OCI-LY7 (cell line): ENCODE results near the gene TRAPPC12. TPM values are rescaled to one million over a fixed set of nuclear protein-coding genes. Genes with fewer than 3 reads are reported as not detected.

Experiments
- BruUV-seq: library from RNA; stranded (reverse); fragments of 400-500 nt; replicated peaks from 2 replicates; lab custom pipeline; 2021; lab: Mats Ljungman, UMichigan
- CTCF ChIA-PET: fragments of 300-600 bp; sonication (Branson Sonifier 250); formaldehyde crosslinking; loops from one replicate; lab custom pipeline; 2022; ENCODE audit warnings: antibody characterized with exemption; ENCODE audit not compliant: unreplicated experiment; lab: Charles Lee
- POLR2A ChIA-PET: fragments of 300-600 bp; sonication (Branson Sonifier 250); formaldehyde crosslinking; loops from one replicate; lab custom pipeline; 2022; ENCODE audit warnings: antibody characterized with exemption; lab: Charles Lee
- DNase-seq: peaks from one replicate; pipeline ENCODE4 v3.0.0-alpha.2; 2015; ENCODE audit warnings: low spot score
- H2AFZ ChIP-seq: fragments of 200-600 bp; sonication (generic), shearing (Covaris generic); 2 replicates; pipeline ENCODE4 v1.6.1; 2014; ENCODE audit warnings: mild to moderate bottlenecking, antibody characterized with exemption, low read length, moderate library complexity
- H3K27ac ChIP-seq: fragments of 200-600 bp; sonication (generic); 2 replicates; pipeline ENCODE4 v1.5.1; 2014; ENCODE audit warnings: mixed run types, low read depth, mild to moderate bottlenecking, moderate library complexity, low read length, inconsistent platforms; ENCODE audit not compliant: poor library complexity, severe bottlenecking
- H3K36me3 ChIP-seq: fragments of 200-600 bp; sonication (generic); 2 replicates; pipeline ENCODE4 v1.6.1; 2014; ENCODE audit warnings: mild to moderate bottlenecking, antibody characterized with exemption, low read length, moderate library complexity, mixed read lengths; ENCODE audit not compliant: insufficient read depth
- H3K4me1 ChIP-seq: fragments of 200-600 bp; sonication (generic); 2 replicates; pipeline ENCODE4 v1.5.1; 2014; ENCODE audit warnings: mild to moderate bottlenecking, low read length; ENCODE audit not compliant: insufficient read depth, poor library complexity, severe bottlenecking
- H3K4me2 ChIP-seq: fragments of 200-600 bp; sonication (generic); 2 replicates; pipeline ENCODE4 v1.6.1; 2014; ENCODE audit warnings: mild to moderate bottlenecking, low read length
- H3K4me3 ChIP-seq: fragments of 200-600 bp; sonication (generic); 2 replicates; pipeline ENCODE4 v1.5.1; 2014; ENCODE audit warnings: mild to moderate bottlenecking, low read depth, low read length; ENCODE audit not compliant: poor library complexity, severe bottlenecking
- H3K79me2 ChIP-seq: fragments of 200-600 bp; sonication (generic); 2 replicates; pipeline ENCODE4 v1.6.1; 2016; ENCODE audit warnings: low read depth, mild to moderate bottlenecking, low read length, moderate library complexity, mixed read lengths; ENCODE audit not compliant: insufficient read depth
- H3K9me2 ChIP-seq: fragments of 200-600 bp; sonication (generic); 2 replicates; pipeline ENCODE4 v1.6.1; 2016; ENCODE audit warnings: mild to moderate bottlenecking, low read length, mixed read lengths; ENCODE audit not compliant: insufficient read depth
- H3K9me3 ChIP-seq: fragments of 200-600 bp; sonication (generic); 2 replicates; pipeline ENCODE4 v1.6.1; 2014; ENCODE audit warnings: mild to moderate bottlenecking, mixed run types, low read length, mixed read lengths
- H4K20me1 ChIP-seq: fragments of 200-600 bp; sonication (generic); 2 replicates; pipeline ENCODE4 v1.6.1; 2014; ENCODE audit warnings: mild to moderate bottlenecking, antibody characterized with exemption, low read length, moderate library complexity, mixed read lengths; ENCODE audit not compliant: insufficient read depth
- CTCF ChIP-seq: fragments of 200-600 bp; sonication (generic); conservative IDR thresholded peaks from 2 replicates; pipeline ENCODE4 v1.5.1; 2014; ENCODE audit warnings: mild to moderate bottlenecking, antibody characterized with exemption, low read length, moderate library complexity, mixed read lengths
- EZH2phosphoT487 ChIP-seq: fragments of 200-600 bp; sonication (generic); IDR thresholded peaks from 2 replicates; pipeline ENCODE4 v1.6.1; 2018; ENCODE audit warnings: low read depth, borderline replicate concordance, mild to moderate bottlenecking, mixed run types, antibody characterized with exemption, low read length, moderate library complexity, mixed read lengths
- intact Hi-C: fragments of 100-400 bp; cut with micrococcal nuclease; formaldehyde crosslinking; loops from one replicate; pipeline ENCODE4 v1.10.0; 2022; ENCODE audit not compliant: unreplicated experiment
- total RNA-seq, 2 experiments: library from RNA; depleted of rRNA in 1 of 2; stranded (reverse); fragments of >200 nt in 1 of 2; shearing (Covaris generic) in 1 of 2; gene quantifications; 2 replicates each; pipeline ENCODE4 v1.2.3, GENCODE V29; 2014 to 2022

TRAPPC12 gene
- total RNA-seq, 2 experiments from 2014 or later: 85.2 to 91.6 TPM

- Histone ChIP-seq H4K20me1 (no peaks in the 10 kb centered on the region), H3K4me1 (peaks cover 22% of the 10 kb centered on the region), H3K4me2 (no peak overlapping the region), H3K9me2 (no peaks in the 10 kb centered on the region), H3K9me3 (no peaks in the 10 kb centered on the region), H3K79me2 (no peaks in the 10 kb centered on the region), H3K27ac (no peak overlapping the region), H3K4me3 (no peak overlapping the region), H3K36me3 (peaks cover 20% of the 10 kb centered on the region), H2AFZ (no peak overlapping the region)
- ChIA-PET POLR2A (interaction anchor here (0.6 to 1.5 kb wide), 3 partner anchors 12 to 171 kb away, joined by 3 to 5 read pairs (median 3); no protein-coding TSS in a partner anchor), CTCF (no interaction called here)
- no peak for DNase-seq
- no peak for TF ChIP-seq CTCF
- TF ChIP-seq EZH2phosphoT487: no peak
- no TSS peak for BruUV-seq
- intact Hi-C loops: no loop called here
Observed at GRCh38 chr2:3458396-3459184, 79.1 kb downstream of the TRAPPC12 start.

GRCh38 chr2:3459185-3460015, 79.9 kb downstream of the TRAPPC12 start:
- H3K9me3 ChIP-seq: no peaks in the 10 kb centered on the region
- intact Hi-C loops: loop anchor here (5.0 to 10.0 kb wide), 3 partner anchors 265 to 615 kb away; no protein-coding TSS in a partner anchor
- no peak overlapping the region for H2AFZ ChIP-seq
- H3K4me3 ChIP-seq: no peak overlapping the region
- peaks cover 22% of the 10 kb centered on the region for H3K4me1 ChIP-seq
- no peaks in the 10 kb centered on the region for H3K79me2 ChIP-seq
- H3K36me3 ChIP-seq: peaks cover 20% of the 10 kb centered on the region
- CTCF ChIA-PET: no interaction called here
- H3K9me2 ChIP-seq: no peaks in the 10 kb centered on the region
- DNase-seq: no peak
- no TSS peak for BruUV-seq
- H3K27ac ChIP-seq: no peak overlapping the region
- no peaks in the 10 kb centered on the region for H4K20me1 ChIP-seq
- POLR2A ChIA-PET: interaction anchor here (1.1 to 1.5 kb wide), 2 partner anchors 11 to 17 kb away, joined by 3 read pairs; no protein-coding TSS in a partner anchor
- no peak for TF ChIP-seq CTCF
- no peak for TF ChIP-seq EZH2phosphoT487
- no peak overlapping the region for H3K4me2 ChIP-seq
